ENCODE measurements around the gene CFAP299.

CFAP299 gene

GRCh38 chr4:80387390-80388283, 52.1 kb downstream of the CFAP299 start:
- DNase-seq (ENCODE audit: low read depth in 3 of 3, low spot score in 1 of 3) = no peak

- DNase-seq (ENCODE audit: low read depth in 3 of 3, low spot score in 1 of 3) = no peak
These were observed 52.7 kb downstream of the CFAP299 start for GRCh38 chr4:80388284-80388607.

- DNase-seq (ENCODE audit: low read depth in 3 of 3, low spot score in 1 of 3) = no peak
These were observed 54.6 kb downstream of the CFAP299 start for GRCh38 chr4:80390178-80390577.

- no peak for DNase-seq (ENCODE audit: low read depth in 3 of 3, low spot score in 1 of 3)
These were observed 57.9 kb downstream of the CFAP299 start for GRCh38 chr4:80393246-80393969.

GRCh38 chr4:80393970-80394250, 58.4 kb downstream of the CFAP299 start:
- no peak for DNase-seq (ENCODE audit: low read depth in 3 of 3, low spot score in 1 of 3)

GRCh38 chr4:80407246-80407645, 71.7 kb downstream of the CFAP299 start:
- no peak for DNase-seq (ENCODE audit: low read depth in 3 of 3, low spot score in 1 of 3)

- DNase-seq (ENCODE audit: low read depth in 3 of 3, low spot score in 1 of 3) = no peak
These were observed 74.3 kb downstream of the CFAP299 start for GRCh38 chr4:80409809-80410208.

- no peak for DNase-seq (ENCODE audit: low read depth in 3 of 3, low spot score in 1 of 3)
These were observed 76.8 kb downstream of the CFAP299 start for GRCh38 chr4:80412322-80412721.

- DNase-seq (ENCODE audit: low read depth in 3 of 3, low spot score in 1 of 3) = no peak
These were observed 77.6 kb downstream of the CFAP299 start for GRCh38 chr4:80413086-80413485.

GRCh38 chr4:80417019-80417418, 81.5 kb downstream of the CFAP299 start:
- no peak for DNase-seq (ENCODE audit: low read depth in 3 of 3, low spot score in 1 of 3)

GRCh38 chr4:80419946-80420345, 84.4 kb downstream of the CFAP299 start:
- no peak for DNase-seq (ENCODE audit: low read depth in 3 of 3, low spot score in 1 of 3)

GRCh38 chr4:80420638-80421037, 85.1 kb downstream of the CFAP299 start:
- DNase-seq (ENCODE audit: low read depth in 3 of 3, low spot score in 1 of 3) = no peak

GRCh38 chr4:80422727-80423404, 87.3 kb downstream of the CFAP299 start:
- no peak for DNase-seq (ENCODE audit: low read depth in 3 of 3, low spot score in 1 of 3)

- DNase-seq (ENCODE audit: low read depth in 3 of 3, low spot score in 1 of 3) = no peak
These were observed 88.2 kb downstream of the CFAP299 start for GRCh38 chr4:80423553-80424224.

- no peak for DNase-seq (ENCODE audit: low read depth in 3 of 3, low spot score in 1 of 3)
These were observed 88.7 kb downstream of the CFAP299 start for GRCh38 chr4:80424225-80424581.

- DNase-seq (ENCODE audit: low read depth in 3 of 3, low spot score in 1 of 3) = no peak
These were observed 89.9 kb downstream of the CFAP299 start for GRCh38 chr4:80425124-80426100.

- DNase-seq (ENCODE audit: low read depth in 3 of 3, low spot score in 1 of 3) = no peak
These were observed 95.9 kb downstream of the CFAP299 start for GRCh38 chr4:80431203-80431965.

- DNase-seq (ENCODE audit: low read depth in 3 of 3, low spot score in 1 of 3) = no peak
These were observed 98.7 kb downstream of the CFAP299 start for GRCh38 chr4:80434238-80434637.

- no peak for DNase-seq (ENCODE audit: low read depth in 3 of 3, low spot score in 1 of 3)
These were observed 102.5 kb downstream of the CFAP299 start for GRCh38 chr4:80438016-80438415.
